Hematopoietic multipotent progenitor cell treated with erythropoietin and hydrocortisone succinate and interleukin-3 and kit ligand, for 15 days (in vitro differentiated cells): ENCODE measurements around the gene ACTL9.

ENCODE experiments used
- DNase-seq: peaks from one replicate; pipeline ENCODE4 v3.0.0-alpha.2; 2015; ENCODE audit warnings: low spot score

The ACTL9 gene

GRCh38 chr19:8684001-8684902, 14.3 kb downstream of the ACTL9 start:
- no peak for DNase-seq

GRCh38 chr19:8682931-8683330, 15.7 kb downstream of the ACTL9 start:
- DNase-seq = no peak

- no peak for DNase-seq
Observed at GRCh38 chr19:8682472-8682871, 16.1 kb downstream of the ACTL9 start.

GRCh38 chr19:8681345-8682029, 17.1 kb downstream of the ACTL9 start:
- no peak for DNase-seq

- DNase-seq = no peak
Observed at GRCh38 chr19:8680676-8681344, 17.8 kb downstream of the ACTL9 start.

GRCh38 chr19:8678244-8678807, 20.3 kb downstream of the ACTL9 start:
- DNase-seq = no peak

- no peak for DNase-seq
Observed at GRCh38 chr19:8675066-8675465, 23.5 kb downstream of the ACTL9 start.

GRCh38 chr19:8673276-8673891, 25.2 kb downstream of the ACTL9 start:
- no peak for DNase-seq

GRCh38 chr19:8666814-8667405, 31.7 kb downstream of the ACTL9 start:
- no peak for DNase-seq

GRCh38 chr19:8665468-8666213, 33.0 kb downstream of the ACTL9 start:
- no peak for DNase-seq

GRCh38 chr19:8664671-8665057, 33.9 kb downstream of the ACTL9 start:
- no peak for DNase-seq

GRCh38 chr19:8663920-8664670, 34.5 kb downstream of the ACTL9 start:
- no peak for DNase-seq

- DNase-seq = no peak
Observed at GRCh38 chr19:8662263-8662662, 36.3 kb downstream of the ACTL9 start.

GRCh38 chr19:8659905-8660304, 38.7 kb downstream of the ACTL9 start:
- DNase-seq = no peak

GRCh38 chr19:8657869-8658268, 40.7 kb downstream of the ACTL9 start:
- no peak for DNase-seq

GRCh38 chr19:8655340-8655709, 43.3 kb downstream of the ACTL9 start:
- DNase-seq = no peak

GRCh38 chr19:8654591-8655339, 43.8 kb downstream of the ACTL9 start:
- peak; percentile 51 for DNase-seq

GRCh38 chr19:8648240-8648639, 50.4 kb downstream of the ACTL9 start:
- DNase-seq = no peak
